CD4-positive, alpha-beta memory T cell (primary cell): ENCODE measurements around the gene SLC25A26. TPM values are rescaled to one million over a fixed set of nuclear protein-coding genes. Genes with fewer than 3 reads are reported as not detected.

Source experiments
- CTCF ChIA-PET: fragments of 350-600 bp; sonication (Branson Sonifier 250); formaldehyde crosslinking; loops from one replicate; lab custom pipeline; 2021; ENCODE audit warnings: inconsistent platforms; ENCODE audit not compliant: partially characterized antibody; lab: Charles Lee
- POLR2A ChIA-PET: fragments of 350-600 bp; sonication (Branson Sonifier 250); formaldehyde crosslinking; loops from one replicate; lab custom pipeline; 2021; ENCODE audit not compliant: partially characterized antibody; lab: Charles Lee
- DNase-seq, 5 donors: peaks; one replicate each; pipeline versions ENCODE4 v3.0.0 to v3.0.0-alpha.2; 2020 to 2022; ENCODE audit warnings: mixed read lengths in 1 of 5
- H3K27ac ChIP-seq: one replicate; pipeline ENCODE4 v1.7.0; 2013; ENCODE audit warnings: low read depth, low read length
- H3K27me3 ChIP-seq: 2 replicates; pipeline ENCODE4 v1.7.0; 2013; ENCODE audit warnings: mild to moderate bottlenecking, low read length, moderate library complexity; ENCODE audit not compliant: insufficient read depth
- H3K36me3 ChIP-seq: 2 replicates; pipeline ENCODE4 v1.7.0; 2013; ENCODE audit warnings: mild to moderate bottlenecking, low read length, moderate library complexity; ENCODE audit not compliant: insufficient read depth
- H3K4me1 ChIP-seq: 2 replicates; pipeline ENCODE4 v1.7.0; 2013; ENCODE audit warnings: mild to moderate bottlenecking, low read length, moderate library complexity; ENCODE audit not compliant: insufficient read depth
- H3K4me3 ChIP-seq, 2 donors: one replicate each; pipeline ENCODE4 v1.7.0; 2013; ENCODE audit warnings: low read length in 2 of 2, mild to moderate bottlenecking in 1 of 2
- H3K9me3 ChIP-seq, 2 donors: one replicate each; pipeline ENCODE4 v1.7.0; 2013; ENCODE audit warnings: low read length in 2 of 2, control low read depth in 1 of 2; ENCODE audit not compliant: control insufficient read depth in 1 of 2
- H3K27ac Mint-ChIP-seq, 7 donors: one replicate each; pipeline ENCODE4 v1.8.0; 2020 to 2021; ENCODE audit warnings: mixed read lengths in 7 of 7, mild to moderate bottlenecking in 6 of 7, inconsistent platforms in 3 of 7, moderate library complexity in 3 of 7
- H3K27me3 Mint-ChIP-seq, 2 donors: one replicate each; pipeline ENCODE4 v1.8.0; 2020 to 2021; ENCODE audit warnings: mixed read lengths in 2 of 2
- H3K36me3 Mint-ChIP-seq, 2 donors: one replicate each; pipeline ENCODE4 v1.8.0; 2020 to 2021; ENCODE audit warnings: mixed read lengths in 2 of 2, inconsistent platforms in 1 of 2, mild to moderate bottlenecking in 1 of 2
- H3K4me1 Mint-ChIP-seq, 4 donors: one replicate each; pipeline ENCODE4 v1.8.0; 2020 to 2021; ENCODE audit warnings: mixed read lengths in 4 of 4, mild to moderate bottlenecking in 1 of 4
- H3K4me3 Mint-ChIP-seq, 8 donors: one replicate each; pipeline ENCODE4 v1.8.0; 2020 to 2021; ENCODE audit warnings: mixed read lengths in 8 of 8, mild to moderate bottlenecking in 7 of 8, moderate library complexity in 6 of 8, inconsistent platforms in 3 of 8
- H3K9me3 Mint-ChIP-seq, 8 donors: one replicate each; pipeline ENCODE4 v1.8.0; 2020 to 2021; ENCODE audit warnings: mixed read lengths in 8 of 8, mild to moderate bottlenecking in 5 of 8, inconsistent platforms in 3 of 8, moderate library complexity in 1 of 8
- intact Hi-C: fragments of 100-400 bp; cut with micrococcal nuclease; formaldehyde crosslinking; loops from one replicate; pipeline ENCODE4 v1.15.1; 2023
- polyA plus RNA-seq, 2 donors: library from polyadenylated mRNA; unstranded; fragments of 300-500 nt; fragmentation: Illumina TruSeq; gene quantifications; one replicate each; pipeline ENCODE4 v1.2.3, GENCODE V29; 2021
- total RNA-seq, 2 experiments: library from RNA; stranded (reverse); gene quantifications; one replicate each; pipeline ENCODE4 v1.2.3, GENCODE V29; 2021

SLC25A26 gene
- total RNA-seq (10 to 100 TPM; 18.9 to 21.1 TPM), polyA plus RNA-seq (10 to 100 TPM; 37.0 to 58.1 TPM)

- H3K27ac Mint-ChIP-seq, result peak within 1 kb of the TSS; percentile 76 to 99 (median 91)
These were observed at the start of gene SLC25A26 for GRCh38 chr3:66220602-66221377. Gene SLC25A26, plus strand, starts transcription at chr3:66221001. Its CDS starts 94 bp downstream, at chr3:66221095.

GRCh38 chr3:66172394-66172793, 48.4 kb upstream of the SLC25A26 start:
- peaks cover 3 to 12% of the 10 kb centered on the region in 2 donors for H3K27me3 Mint-ChIP-seq
- POLR2A ChIA-PET, result no interaction called here

More at GRCh38 chr3:66220602-66221377, at the start of gene SLC25A26:
- peak within 1 kb of the TSS; percentile 67 to 82 for H3K4me3 ChIP-seq
- H3K4me3 Mint-ChIP-seq, result peak within 1 kb of the TSS; percentile 87 to 99 (median 92)
- intact Hi-C loops, result loop anchor here (1.0 to 2.0 kb wide), 5 partner anchors 82 to 862 kb away; partner anchors contain the start of genes KBTBD8 and LRIG1
- H3K36me3 ChIP-seq, result no peaks in the 10 kb centered on the region
- H3K4me1 Mint-ChIP-seq, result peaks cover 16 to 44% (median 32%) of the 10 kb centered on the region in 4 donors
- POLR2A ChIA-PET, result interaction anchor here (0.6 to 1.9 kb wide), 7 partner anchors 11 to 777 kb away, joined by 3 to 8 read pairs (median 5); partner anchors contain the start of gene KBTBD8
- H3K4me1 ChIP-seq, result peaks cover 15% of the 10 kb centered on the region
- peak within 1 kb of the TSS; percentile 73 for H3K27ac ChIP-seq
- CTCF ChIA-PET, result interaction anchor here (1.2 to 1.4 kb wide), 2 partner anchors 11 to 594 kb away, joined by 3 read pairs; no protein-coding TSS in a partner anchor
- H3K36me3 Mint-ChIP-seq, result peaks cover 15 to 27% of the 10 kb centered on the region in 2 donors
- no peaks in the 10 kb centered on the region for H3K9me3 ChIP-seq
- H3K9me3 Mint-ChIP-seq, result peaks cover 0 to 1% (median 0%) of the 10 kb centered on the region in 8 donors
- no peaks in the 10 kb centered on the region for H3K27me3 Mint-ChIP-seq
- DNase-seq, result peak; percentile 96 to 100 (median 98)
- H3K27me3 ChIP-seq, result no peaks in the 10 kb centered on the region

GRCh38 chr3:66177026-66177425, 43.8 kb upstream of the SLC25A26 start:
- H3K36me3 ChIP-seq, result no peaks in the 10 kb centered on the region
- Mint-ChIP-seq H3K27me3 (peaks cover 6 to 7% of the 10 kb centered on the region in 2 donors), H3K4me1 (no peaks in the 10 kb centered on the region), H3K4me3 (no peak overlapping the region), H3K36me3 (no peaks in the 10 kb centered on the region), H3K27ac (no peak overlapping the region), H3K9me3 (peaks cover 0 to 2% (median 0%) of the 10 kb centered on the region in 8 donors)
- H3K4me1 ChIP-seq, result no peaks in the 10 kb centered on the region
- H3K9me3 ChIP-seq, result no peaks in the 10 kb centered on the region
- DNase-seq, result no peak
- ChIA-PET POLR2A (no interaction called here), CTCF (no interaction called here)
- no peak overlapping the region for H3K4me3 ChIP-seq
- no peaks in the 10 kb centered on the region for H3K27me3 ChIP-seq
- no peak overlapping the region for H3K27ac ChIP-seq
- intact Hi-C loops, result no loop called here

More at GRCh38 chr3:66172394-66172793, 48.4 kb upstream of the SLC25A26 start:
- Histone ChIP-seq H3K36me3 (no peaks in the 10 kb centered on the region), H3K4me3 (no peak overlapping the region), H3K27ac (no peak overlapping the region), H3K9me3 (no peaks in the 10 kb centered on the region), H3K27me3 (no peaks in the 10 kb centered on the region), H3K4me1 (no peaks in the 10 kb centered on the region)
- Mint-ChIP-seq H3K36me3 (no peaks in the 10 kb centered on the region), H3K4me3 (no peak overlapping the region), H3K4me1 (no peaks in the 10 kb centered on the region), H3K27ac (no peak overlapping the region), H3K9me3 (peaks cover 0 to 2% (median 0%) of the 10 kb centered on the region in 8 donors)
- no peak for DNase-seq
- intact Hi-C loops, result no loop called here
- CTCF ChIA-PET, result no interaction called here

- POLR2A ChIA-PET, result no interaction called here
- no peak overlapping the region for H3K27ac Mint-ChIP-seq
- H3K4me1 Mint-ChIP-seq, result peaks cover 0 to 1% (median 0%) of the 10 kb centered on the region in 4 donors
- H3K36me3 ChIP-seq, result no peaks in the 10 kb centered on the region
- H3K4me1 ChIP-seq, result no peaks in the 10 kb centered on the region
- DNase-seq, result no peak
- intact Hi-C loops, result no loop called here
- CTCF ChIA-PET, result no interaction called here
- no peak overlapping the region for H3K27ac ChIP-seq
- no peak overlapping the region for H3K4me3 ChIP-seq
- no peaks in the 10 kb centered on the region for H3K36me3 Mint-ChIP-seq
- H3K27me3 ChIP-seq, result no peaks in the 10 kb centered on the region
- H3K9me3 ChIP-seq, result no peaks in the 10 kb centered on the region
- H3K27me3 Mint-ChIP-seq, result peaks cover under 1 to 3% of the 10 kb centered on the region in 2 donors
- H3K9me3 Mint-ChIP-seq, result no peaks in the 10 kb centered on the region
- H3K4me3 Mint-ChIP-seq, result no peak overlapping the region
These were observed 42.6 kb upstream of the SLC25A26 start for GRCh38 chr3:66178206-66178605.

GRCh38 chr3:66179793-66180192, 41.0 kb upstream of the SLC25A26 start:
- intact Hi-C loops, result no loop called here
- H3K4me3 Mint-ChIP-seq, result no peak overlapping the region
- H3K27me3 Mint-ChIP-seq, result peaks cover 0 to 3% of the 10 kb centered on the region in 2 donors
- POLR2A ChIA-PET, result no interaction called here
- H3K36me3 ChIP-seq, result no peaks in the 10 kb centered on the region
- no peaks in the 10 kb centered on the region for H3K9me3 ChIP-seq
- H3K27ac ChIP-seq, result no peak overlapping the region
- no peaks in the 10 kb centered on the region for H3K27me3 ChIP-seq
- H3K9me3 Mint-ChIP-seq, result no peaks in the 10 kb centered on the region
- CTCF ChIA-PET, result no interaction called here
- H3K36me3 Mint-ChIP-seq, result no peaks in the 10 kb centered on the region
- H3K4me1 Mint-ChIP-seq, result peaks cover 0 to 1% (median 0%) of the 10 kb centered on the region in 4 donors
- H3K27ac Mint-ChIP-seq, result no peak overlapping the region
- H3K4me3 ChIP-seq, result no peak overlapping the region
- no peaks in the 10 kb centered on the region for H3K4me1 ChIP-seq
- no peak for DNase-seq

- H3K4me3 Mint-ChIP-seq, result no peak overlapping the region
- no peak overlapping the region for H3K4me3 ChIP-seq
- H3K4me1 ChIP-seq, result no peaks in the 10 kb centered on the region
- H3K27ac ChIP-seq, result no peak overlapping the region
- H3K36me3 Mint-ChIP-seq, result no peaks in the 10 kb centered on the region
- H3K27me3 Mint-ChIP-seq, result peaks cover 0 to 3% of the 10 kb centered on the region in 2 donors
- H3K36me3 ChIP-seq, result no peaks in the 10 kb centered on the region
- intact Hi-C loops, result no loop called here
- no peaks in the 10 kb centered on the region for H3K27me3 ChIP-seq
- DNase-seq, result no peak
- CTCF ChIA-PET, result no interaction called here
- H3K9me3 ChIP-seq, result no peaks in the 10 kb centered on the region
- H3K27ac Mint-ChIP-seq, result no peak overlapping the region
- H3K4me1 Mint-ChIP-seq, result peaks cover 0 to 1% (median 0%) of the 10 kb centered on the region in 4 donors
- peaks cover 0 to 2% (median 0%) of the 10 kb centered on the region in 8 donors for H3K9me3 Mint-ChIP-seq
- POLR2A ChIA-PET, result no interaction called here
These were observed 39.0 kb upstream of the SLC25A26 start for GRCh38 chr3:66181764-66182163.

GRCh38 chr3:66182246-66182645, 38.6 kb upstream of the SLC25A26 start:
- intact Hi-C loops, result no loop called here
- H3K27ac ChIP-seq, result no peak overlapping the region
- Mint-ChIP-seq H3K4me1 (peaks cover 0 to 1% (median 0%) of the 10 kb centered on the region in 4 donors), H3K9me3 (peaks cover 0 to 3% (median 0%) of the 10 kb centered on the region in 8 donors), H3K36me3 (no peaks in the 10 kb centered on the region), H3K27me3 (peaks cover 0 to 3% of the 10 kb centered on the region in 2 donors), H3K27ac (no peak overlapping the region), H3K4me3 (no peak overlapping the region)
- no peaks in the 10 kb centered on the region for H3K4me1 ChIP-seq
- no peak overlapping the region for H3K4me3 ChIP-seq
- H3K27me3 ChIP-seq, result no peaks in the 10 kb centered on the region
- no peak for DNase-seq
- H3K36me3 ChIP-seq, result no peaks in the 10 kb centered on the region
- POLR2A ChIA-PET, result no interaction called here
- H3K9me3 ChIP-seq, result no peaks in the 10 kb centered on the region
- CTCF ChIA-PET, result no interaction called here
